ENCODE measurements around the gene CDK5RAP2.

DNA sequence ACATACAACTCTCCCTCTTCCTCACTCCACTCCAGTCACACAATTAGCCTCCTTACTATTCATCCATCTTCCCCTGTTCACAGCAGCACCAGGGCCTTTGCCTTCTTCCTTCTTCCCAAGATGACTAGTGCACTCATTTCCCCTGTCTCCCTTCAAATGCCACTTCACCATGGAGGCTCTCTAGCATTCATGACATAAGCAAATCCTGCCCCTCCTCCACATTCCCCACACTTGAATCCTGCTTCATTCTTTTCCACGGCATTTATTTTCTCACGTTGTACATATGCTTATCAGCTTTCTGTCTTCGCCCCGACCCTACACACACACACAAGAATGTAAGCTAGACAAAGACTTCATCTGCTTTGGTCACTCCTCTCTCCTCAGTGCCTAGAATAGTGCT lies 133.3 kb downstream of the CDK5RAP2 start:
- TF ChIP-seq, protein P1, sequence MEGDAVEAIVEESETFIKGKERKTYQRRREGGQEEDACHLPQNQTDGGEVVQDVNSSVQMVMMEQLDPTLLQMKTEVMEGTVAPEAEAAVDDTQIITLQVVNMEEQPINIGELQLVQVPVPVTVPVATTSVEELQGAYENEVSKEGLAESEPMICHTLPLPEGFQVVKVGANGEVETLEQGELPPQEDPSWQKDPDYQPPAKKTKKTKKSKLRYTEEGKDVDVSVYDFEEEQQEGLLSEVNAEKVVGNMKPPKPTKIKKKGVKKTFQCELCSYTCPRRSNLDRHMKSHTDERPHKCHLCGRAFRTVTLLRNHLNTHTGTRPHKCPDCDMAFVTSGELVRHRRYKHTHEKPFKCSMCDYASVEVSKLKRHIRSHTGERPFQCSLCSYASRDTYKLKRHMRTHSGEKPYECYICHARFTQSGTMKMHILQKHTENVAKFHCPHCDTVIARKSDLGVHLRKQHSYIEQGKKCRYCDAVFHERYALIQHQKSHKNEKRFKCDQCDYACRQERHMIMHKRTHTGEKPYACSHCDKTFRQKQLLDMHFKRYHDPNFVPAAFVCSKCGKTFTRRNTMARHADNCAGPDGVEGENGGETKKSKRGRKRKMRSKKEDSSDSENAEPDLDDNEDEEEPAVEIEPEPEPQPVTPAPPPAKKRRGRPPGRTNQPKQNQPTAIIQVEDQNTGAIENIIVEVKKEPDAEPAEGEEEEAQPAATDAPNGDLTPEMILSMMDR (IDR thresholded peaks at IDR 0.05), result no peak
- TF ChIP-seq POLR2A (IDR thresholded peaks at IDR 0.05), result no peak
